ENCODE measurements around the gene B4GALT3. TPM values are rescaled to one million over a fixed set of nuclear protein-coding genes. Genes with fewer than 3 reads are reported as not detected.

Gene B4GALT3
- total and polyA plus RNA-seq, 9 of the 15 experiments (the other 6 are each of a cell fraction or from before 2014, with no cell fraction given): 31.2 to 103 (median 46.1) TPM

DNA sequence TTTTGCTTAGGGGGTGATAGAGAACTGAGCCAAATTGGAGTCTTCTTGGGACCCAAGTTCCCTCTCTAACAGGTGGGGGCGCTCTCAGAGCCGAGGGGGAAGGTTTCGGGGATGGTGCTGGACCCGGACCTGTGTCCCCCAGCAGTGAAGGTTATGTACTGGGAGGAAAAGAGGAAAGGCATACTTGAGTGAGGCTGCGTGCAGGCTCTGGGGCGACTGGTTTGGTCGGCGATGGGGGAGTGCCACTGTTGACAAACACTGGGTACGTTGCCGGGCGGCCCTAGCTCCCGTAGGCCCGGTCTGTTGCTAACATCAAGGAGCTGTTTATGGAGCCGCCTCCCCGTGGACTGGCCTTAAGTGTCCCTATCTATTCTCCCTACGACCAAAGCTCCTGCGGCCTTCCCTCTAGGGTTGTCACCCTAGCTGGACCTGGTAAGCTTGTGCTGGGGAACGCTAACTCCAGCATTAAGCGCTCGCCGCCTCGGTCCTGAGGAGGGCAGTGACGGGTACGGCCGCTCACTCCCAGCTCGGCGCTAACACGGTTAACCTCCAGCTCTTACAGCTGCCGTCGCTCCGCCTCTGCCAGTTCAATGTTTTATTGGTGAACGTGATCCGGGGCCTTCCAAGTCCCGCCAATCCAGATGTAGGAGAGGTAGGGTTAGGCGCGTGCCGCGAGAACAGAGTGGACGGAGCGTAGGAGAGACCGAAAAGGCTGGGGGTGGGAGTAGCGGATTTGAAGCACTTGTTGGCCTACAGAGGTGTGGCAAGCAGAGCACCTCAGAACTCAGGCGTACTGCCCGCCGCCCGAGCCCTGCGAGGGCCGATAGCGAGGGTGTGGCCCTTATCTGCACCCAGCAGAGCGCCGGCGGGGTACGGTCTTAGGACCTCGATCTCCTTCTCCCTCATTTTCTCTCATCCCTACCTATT lies 11.3 kb downstream of the B4GALT3 start, which contains the start of gene PPOX (continued):
- TF ChIP-seq NR1H2 (CRISPR knock-in tag; IDR thresholded peaks at IDR 0.05): no peak
- peak; percentile 90; the same call in 1 of the 2 replicates for TF ChIP-seq KDM2B (CRISPR knock-in tag; IDR thresholded peaks at IDR 0.05)
- TF ChIP-seq, protein P1, sequence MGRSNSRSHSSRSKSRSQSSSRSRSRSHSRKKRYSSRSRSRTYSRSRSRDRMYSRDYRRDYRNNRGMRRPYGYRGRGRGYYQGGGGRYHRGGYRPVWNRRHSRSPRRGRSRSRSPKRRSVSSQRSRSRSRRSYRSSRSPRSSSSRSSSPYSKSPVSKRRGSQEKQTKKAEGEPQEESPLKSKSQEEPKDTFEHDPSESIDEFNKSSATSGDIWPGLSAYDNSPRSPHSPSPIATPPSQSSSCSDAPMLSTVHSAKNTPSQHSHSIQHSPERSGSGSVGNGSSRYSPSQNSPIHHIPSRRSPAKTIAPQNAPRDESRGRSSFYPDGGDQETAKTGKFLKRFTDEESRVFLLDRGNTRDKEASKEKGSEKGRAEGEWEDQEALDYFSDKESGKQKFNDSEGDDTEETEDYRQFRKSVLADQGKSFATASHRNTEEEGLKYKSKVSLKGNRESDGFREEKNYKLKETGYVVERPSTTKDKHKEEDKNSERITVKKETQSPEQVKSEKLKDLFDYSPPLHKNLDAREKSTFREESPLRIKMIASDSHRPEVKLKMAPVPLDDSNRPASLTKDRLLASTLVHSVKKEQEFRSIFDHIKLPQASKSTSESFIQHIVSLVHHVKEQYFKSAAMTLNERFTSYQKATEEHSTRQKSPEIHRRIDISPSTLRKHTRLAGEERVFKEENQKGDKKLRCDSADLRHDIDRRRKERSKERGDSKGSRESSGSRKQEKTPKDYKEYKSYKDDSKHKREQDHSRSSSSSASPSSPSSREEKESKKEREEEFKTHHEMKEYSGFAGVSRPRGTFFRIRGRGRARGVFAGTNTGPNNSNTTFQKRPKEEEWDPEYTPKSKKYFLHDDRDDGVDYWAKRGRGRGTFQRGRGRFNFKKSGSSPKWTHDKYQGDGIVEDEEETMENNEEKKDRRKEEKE (IDR thresholded peaks at IDR 0.05; ENCODE audit: borderline replicate concordance in 1 of 2, control insufficient read depth in 1 of 2, low read depth in 2 of 2, low read length in 1 of 2): 0 out of 4 replicates have a peak, but pooled peaks of 1 of the 2 experiments have one; percentile 48
- TF ChIP-seq, protein P2, sequence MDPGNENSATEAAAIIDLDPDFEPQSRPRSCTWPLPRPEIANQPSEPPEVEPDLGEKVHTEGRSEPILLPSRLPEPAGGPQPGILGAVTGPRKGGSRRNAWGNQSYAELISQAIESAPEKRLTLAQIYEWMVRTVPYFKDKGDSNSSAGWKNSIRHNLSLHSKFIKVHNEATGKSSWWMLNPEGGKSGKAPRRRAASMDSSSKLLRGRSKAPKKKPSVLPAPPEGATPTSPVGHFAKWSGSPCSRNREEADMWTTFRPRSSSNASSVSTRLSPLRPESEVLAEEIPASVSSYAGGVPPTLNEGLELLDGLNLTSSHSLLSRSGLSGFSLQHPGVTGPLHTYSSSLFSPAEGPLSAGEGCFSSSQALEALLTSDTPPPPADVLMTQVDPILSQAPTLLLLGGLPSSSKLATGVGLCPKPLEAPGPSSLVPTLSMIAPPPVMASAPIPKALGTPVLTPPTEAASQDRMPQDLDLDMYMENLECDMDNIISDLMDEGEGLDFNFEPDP (CRISPR knock-in tag; IDR thresholded peaks at IDR 0.05): no peak
- peak; percentile 69 for TF ChIP-seq BRD9 (IDR thresholded peaks at IDR 0.05; ENCODE audit: low read depth, partially characterized antibody)
- TF ChIP-seq NR4A1 (CRISPR knock-in tag; IDR thresholded peaks at IDR 0.05): no peak
- TF ChIP-seq NR4A1 (tag; IDR thresholded peaks at IDR 0.05): no peak
- TF ChIP-seq ZSCAN29 (IDR thresholded peaks at IDR 0.05): no peak
- TF ChIP-seq POLR2A (conservative IDR thresholded peaks at IDR 0.05): peak; percentile 96
- TF ChIP-seq, protein P3, sequence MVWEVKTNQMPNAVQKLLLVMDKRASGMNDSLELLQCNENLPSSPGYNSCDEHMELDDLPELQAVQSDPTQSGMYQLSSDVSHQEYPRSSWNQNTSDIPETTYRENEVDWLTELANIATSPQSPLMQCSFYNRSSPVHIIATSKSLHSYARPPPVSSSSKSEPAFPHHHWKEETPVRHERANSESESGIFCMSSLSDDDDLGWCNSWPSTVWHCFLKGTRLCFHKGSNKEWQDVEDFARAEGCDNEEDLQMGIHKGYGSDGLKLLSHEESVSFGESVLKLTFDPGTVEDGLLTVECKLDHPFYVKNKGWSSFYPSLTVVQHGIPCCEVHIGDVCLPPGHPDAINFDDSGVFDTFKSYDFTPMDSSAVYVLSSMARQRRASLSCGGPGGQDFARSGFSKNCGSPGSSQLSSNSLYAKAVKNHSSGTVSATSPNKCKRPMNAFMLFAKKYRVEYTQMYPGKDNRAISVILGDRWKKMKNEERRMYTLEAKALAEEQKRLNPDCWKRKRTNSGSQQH (CRISPR knock-in tag; IDR thresholded peaks at IDR 0.05): no peak
- peak; percentile 92 for TF ChIP-seq LEF1 (IDR thresholded peaks at IDR 0.05)
- peak; percentile 92; the same call in 1 of the 2 replicates for TF ChIP-seq LCOR (CRISPR knock-in tag; IDR thresholded peaks at IDR 0.05)
- TF ChIP-seq ZKSCAN1 (IDR thresholded peaks at IDR 0.05; ENCODE audit: low read depth, low read length): peak; percentile 36; the same call in 1 of the 2 replicates
- TF ChIP-seq ZNF23 (CRISPR knock-in tag; IDR thresholded peaks at IDR 0.05): no peak
- TF ChIP-seq ZNF224 (CRISPR knock-in tag; IDR thresholded peaks at IDR 0.05): no peak
- TF ChIP-seq, protein P4, sequence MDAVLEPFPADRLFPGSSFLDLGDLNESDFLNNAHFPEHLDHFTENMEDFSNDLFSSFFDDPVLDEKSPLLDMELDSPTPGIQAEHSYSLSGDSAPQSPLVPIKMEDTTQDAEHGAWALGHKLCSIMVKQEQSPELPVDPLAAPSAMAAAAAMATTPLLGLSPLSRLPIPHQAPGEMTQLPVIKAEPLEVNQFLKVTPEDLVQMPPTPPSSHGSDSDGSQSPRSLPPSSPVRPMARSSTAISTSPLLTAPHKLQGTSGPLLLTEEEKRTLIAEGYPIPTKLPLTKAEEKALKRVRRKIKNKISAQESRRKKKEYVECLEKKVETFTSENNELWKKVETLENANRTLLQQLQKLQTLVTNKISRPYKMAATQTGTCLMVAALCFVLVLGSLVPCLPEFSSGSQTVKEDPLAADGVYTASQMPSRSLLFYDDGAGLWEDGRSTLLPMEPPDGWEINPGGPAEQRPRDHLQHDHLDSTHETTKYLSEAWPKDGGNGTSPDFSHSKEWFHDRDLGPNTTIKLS (IDR thresholded peaks at IDR 0.05; ENCODE audit: borderline replicate concordance, low read depth): peak; percentile 81; the same call in 1 of the 2 replicates
- no peak for TF ChIP-seq STAT5B (CRISPR knock-in tag; IDR thresholded peaks at IDR 0.05)
- TF ChIP-seq ZNF780A (CRISPR knock-in tag; IDR thresholded peaks at IDR 0.05): no peak
- no peak for TF ChIP-seq MCM5 (IDR thresholded peaks at IDR 0.05; ENCODE audit: low read depth)
- TF ChIP-seq ELF2 (CRISPR knock-in tag; IDR thresholded peaks at IDR 0.05): no peak

Data from K562 (cell line).